Endothelial cell of umbilical vein (primary cell): Measurements from ENCODE around the gene TMEM207. TPM values are rescaled to one million over a fixed set of nuclear protein-coding genes. Genes with fewer than 3 reads are reported as not detected.

Experiments
- BruUV-seq: library from RNA; stranded (reverse); fragments of 400-500 nt; replicated peaks from 2 replicates; lab custom pipeline; 2021; lab: Mats Ljungman, UMichigan
- CTCF ChIA-PET: fragments of 300-600, 350-600 bp; sonication (Branson Sonifier 250); formaldehyde crosslinking; loops from one replicate; lab custom pipeline; 2021; ENCODE audit warnings: antibody characterized with exemption, inconsistent platforms; lab: Charles Lee
- POLR2A ChIA-PET: fragments of 300-600, 350-600 bp; sonication (Branson Sonifier 250); formaldehyde crosslinking; loops from one replicate; lab custom pipeline; 2021; ENCODE audit warnings: antibody characterized with exemption, inconsistent platforms; lab: Charles Lee
- DNase-seq: peaks from one replicate; pipeline ENCODE4 v3.0.0-alpha.2; 2011; ENCODE audit warnings: low read depth, low spot score
- FAIRE-seq: peaks from 2 replicates; lab custom pipeline; 2011; peaks lifted over from hg19 to GRCh38; lab: Jason Lieb, UNC
- H2AFZ ChIP-seq: 2 replicates; pipeline ENCODE4 v1.6.0; 2012; ENCODE audit warnings: low read depth, low read length, control low read depth, inconsistent platforms
- H3K27ac ChIP-seq: 2 replicates; pipeline ENCODE4 v1.5.1; 2011; ENCODE audit warnings: low read depth, mild to moderate bottlenecking, control low read depth, low read length, moderate library complexity; ENCODE audit not compliant: insufficient read depth
- H3K27me3 ChIP-seq, 2 experiments: 2 replicates each; pipeline versions ENCODE4 v1.6.0 to v1.6.1; 2011; ENCODE audit warnings: low read length in 2 of 2, mixed read lengths in 1 of 2; ENCODE audit not compliant: control insufficient read depth in 2 of 2, insufficient read depth in 2 of 2
- H3K36me3 ChIP-seq, 2 experiments: 2 replicates in 1 of 2; 3 replicates in 1 of 2; pipeline ENCODE4 v1.5.1; 2011; ENCODE audit warnings: low read length in 2 of 2, mild to moderate bottlenecking in 1 of 2, moderate library complexity in 1 of 2; ENCODE audit not compliant: control insufficient read depth in 2 of 2, insufficient read depth in 2 of 2; ENCODE audit errors: extremely low read depth in 1 of 2
- H3K4me1 ChIP-seq: 3 replicates; pipeline ENCODE4 v1.5.1; 2011; ENCODE audit warnings: mild to moderate bottlenecking, low read length; ENCODE audit not compliant: control insufficient read depth, insufficient read depth; ENCODE audit errors: extremely low read depth
- H3K4me2 ChIP-seq: 2 replicates; pipeline ENCODE4 v1.6.1; 2011; ENCODE audit warnings: low read length, control low read depth, mixed read lengths; ENCODE audit not compliant: insufficient read depth
- H3K4me3 ChIP-seq, 3 experiments: fragments of 200-600 bp in 1 of 3; sonication (generic), shearing (Covaris generic) in 1 of 3; replicated peaks in 1 of 3; 2 replicates each; pipeline ENCODE4 v1.5.1; 2011 to 2016; ENCODE audit warnings: control low read depth in 3 of 3, low read length in 3 of 3, mild to moderate bottlenecking in 2 of 3, inconsistent platforms in 1 of 3, low read depth in 1 of 3, moderate library complexity in 1 of 3; ENCODE audit not compliant: insufficient read depth in 1 of 3
- H3K79me2 ChIP-seq: 2 replicates; pipeline ENCODE4 v1.6.0; 2012; ENCODE audit warnings: low read length, inconsistent platforms; ENCODE audit not compliant: control insufficient read depth, insufficient read depth
- H3K9ac ChIP-seq: replicated peaks from 2 replicates; pipeline ENCODE3; 2011; ENCODE audit warnings: low read length, control low read depth; ENCODE audit not compliant: insufficient read depth; ENCODE audit errors: extremely low read depth
- H3K9me1 ChIP-seq: replicated peaks from 3 replicates; pipeline ENCODE4 v1.6.0; 2011; ENCODE audit warnings: mild to moderate bottlenecking, low read length; ENCODE audit not compliant: control insufficient read depth, insufficient read depth; ENCODE audit errors: extremely low read depth
- H3K9me3 ChIP-seq: replicated peaks from 2 replicates; pipeline ENCODE4 v1.5.1; 2012; ENCODE audit warnings: low read length, inconsistent platforms; ENCODE audit not compliant: control insufficient read depth, insufficient read depth
- H4K20me1 ChIP-seq: replicated peaks from 2 replicates; pipeline ENCODE3; 2011; ENCODE audit warnings: mild to moderate bottlenecking, low read length; ENCODE audit not compliant: control insufficient read depth, insufficient read depth; ENCODE audit errors: extremely low read depth
- CTCF ChIP-seq, 2 donors: IDR thresholded peaks; 1 replicate in 1 of 2; 2 replicates in 1 of 2; pipeline ENCODE4 v1.5.1; 2011; ENCODE audit warnings: low read length in 2 of 2, mild to moderate bottlenecking in 2 of 2, moderate library complexity in 2 of 2, control low read depth in 1 of 2, inconsistent platforms in 1 of 2, low read depth in 1 of 2; ENCODE audit not compliant: insufficient read depth in 1 of 2; ENCODE audit errors: extremely low read depth in 1 of 2
- EZH2 ChIP-seq: IDR thresholded peaks from 2 replicates; pipeline ENCODE4 v1.6.1; 2012; ENCODE audit warnings: borderline replicate concordance, low read depth, mild to moderate bottlenecking, moderate library complexity, low read length, inconsistent platforms; ENCODE audit not compliant: severe bottlenecking
- FOS ChIP-seq: IDR thresholded peaks from 2 replicates; pipeline ENCODE4 v1.6.1; 2011; ENCODE audit warnings: mild to moderate bottlenecking, low read length, moderate library complexity, borderline replicate concordance; ENCODE audit not compliant: insufficient read depth
- GATA2 ChIP-seq: IDR thresholded peaks from 2 replicates; pipeline ENCODE4 v1.7.0; 2011; ENCODE audit warnings: low read depth, mild to moderate bottlenecking, moderate library complexity, mixed read lengths, low read length; ENCODE audit not compliant: insufficient read length, insufficient read depth
- JUN ChIP-seq: IDR thresholded peaks from 2 replicates; pipeline ENCODE4 v1.6.1; 2011; ENCODE audit warnings: borderline replicate concordance, low read depth; ENCODE audit not compliant: insufficient read length, insufficient read depth
- MAX ChIP-seq: IDR thresholded peaks from 2 replicates; pipeline ENCODE4 v1.6.1; 2011; ENCODE audit not compliant: insufficient read depth, insufficient read length
- MYC ChIP-seq: IDR thresholded peaks from one replicate; pipeline ENCODE4 v1.6.1; 2011; ENCODE audit warnings: mild to moderate bottlenecking, low read depth, low read length
- POLR2A ChIP-seq: IDR thresholded peaks from 2 replicates; pipeline ENCODE4 v1.6.1; 2012; ENCODE audit warnings: low read depth, mild to moderate bottlenecking, control low read depth, low read length
- POLR2AphosphoS5 ChIP-seq: IDR thresholded peaks from 2 replicates; pipeline ENCODE4 v1.6.1; 2012; ENCODE audit warnings: low read depth, mild to moderate bottlenecking, control low read depth, low read length, moderate library complexity; ENCODE audit not compliant: insufficient read depth
- dilution Hi-C: fragments of 300-500 bp; cut with MboI; formaldehyde crosslinking; loops from one replicate; pipeline ENCODE4 v1.15.0; 2019; ENCODE audit warnings: low sequenced_read_pairs; ENCODE audit not compliant: extremely low pct_ligation_motif_present
- intact Hi-C: fragments of 100-400 bp; cut with micrococcal nuclease; formaldehyde crosslinking; loops from one replicate; pipeline ENCODE4 v1.10.0; 2022
- polyA plus RNA-seq, 4 experiments: library from polyadenylated mRNA; depleted of rRNA in 3 of 4; stranded (reverse) in 3 of 4; unstranded in 1 of 4; fragments of >200 nt; gene quantifications; 2 replicates each; pipeline versions ENCODE4 v1.2.1 to v1.2.3, GENCODE V29; 2011 to 2012; ENCODE audit warnings: missing spikeins in 1 of 4
- total RNA-seq: library from RNA; stranded (reverse); gene quantifications from 2 replicates; pipeline ENCODE4 v1.2.3, GENCODE V29; 2021

The TMEM207 gene
- total and polyA plus RNA-seq, 2 donors (not counting 3 experiments of a cell fraction or from before 2014, with no cell fraction given): not detected

GRCh38 chr3:190432216-190432615, 17.5 kb downstream of the TMEM207 start:
- H3K27ac ChIP-seq: no peak overlapping the region
- no peaks in the 10 kb centered on the region for H3K79me2 ChIP-seq
- peaks cover 0 to 2% of the 10 kb centered on the region in 2 experiments for H3K27me3 ChIP-seq
- no peak overlapping the region for H2AFZ ChIP-seq
- dilution Hi-C loops (no loop called here), intact Hi-C loops (no loop called here)
- no TSS peak for BruUV-seq
- ChIA-PET CTCF (interaction anchor here (1.0 to 1.2 kb wide), 3 partner anchors 8 to 12 kb away, joined by 3 read pairs; no protein-coding TSS in a partner anchor), POLR2A (no interaction called here)
- no peaks in the 10 kb centered on the region for H3K9me1 ChIP-seq
- H3K4me3 ChIP-seq: no peak overlapping the region
- TF ChIP-seq FOS: no peak
- no peak for TF ChIP-seq POLR2A
- TF ChIP-seq CTCF (IDR thresholded peaks at IDR 0.05; ENCODE audit: extremely low read depth in 1 of 2, insufficient read depth in 1 of 2, low read depth in 1 of 2, low read length in 2 of 2): no peak
- TF ChIP-seq POLR2AphosphoS5: no peak
- no peak for TF ChIP-seq JUN
- no peak for TF ChIP-seq MAX
- TF ChIP-seq MYC: no peak
- TF ChIP-seq EZH2: no peak
- no peak for TF ChIP-seq GATA2
- H3K9ac ChIP-seq: no peak overlapping the region
- no peaks in the 10 kb centered on the region for H3K4me1 ChIP-seq
- H3K9me3 ChIP-seq: no peaks in the 10 kb centered on the region
- no peaks in the 10 kb centered on the region for H4K20me1 ChIP-seq
- FAIRE-seq (no peak), DNase-seq (no peak)
- no peak overlapping the region for H3K4me2 ChIP-seq
- H3K36me3 ChIP-seq: no peaks in the 10 kb centered on the region
